Fibroblast of upper back skin (primary cell): ENCODE measurements around the gene MALRD1.
"Not testable (repeated sequence)": the region's sequence is repeated elsewhere in the genome, so short reads cannot be mapped to it uniquely, and the experiment has no call there.

Source experiments
- DNase-seq: peaks from one replicate; pipeline ENCODE4 v3.0.0-alpha.2; 2013

The MALRD1 gene

GRCh38 chr10:19499291-19499770 lies 450.7 kb downstream of the MALRD1 start:
- no peak for DNase-seq

- no peak for DNase-seq
Observed at GRCh38 chr10:19500959-19501358, 452.4 kb downstream of the MALRD1 start.

- DNase-seq: no peak
Observed at GRCh38 chr10:19505320-19506312, 457.0 kb downstream of the MALRD1 start.

DNA sequence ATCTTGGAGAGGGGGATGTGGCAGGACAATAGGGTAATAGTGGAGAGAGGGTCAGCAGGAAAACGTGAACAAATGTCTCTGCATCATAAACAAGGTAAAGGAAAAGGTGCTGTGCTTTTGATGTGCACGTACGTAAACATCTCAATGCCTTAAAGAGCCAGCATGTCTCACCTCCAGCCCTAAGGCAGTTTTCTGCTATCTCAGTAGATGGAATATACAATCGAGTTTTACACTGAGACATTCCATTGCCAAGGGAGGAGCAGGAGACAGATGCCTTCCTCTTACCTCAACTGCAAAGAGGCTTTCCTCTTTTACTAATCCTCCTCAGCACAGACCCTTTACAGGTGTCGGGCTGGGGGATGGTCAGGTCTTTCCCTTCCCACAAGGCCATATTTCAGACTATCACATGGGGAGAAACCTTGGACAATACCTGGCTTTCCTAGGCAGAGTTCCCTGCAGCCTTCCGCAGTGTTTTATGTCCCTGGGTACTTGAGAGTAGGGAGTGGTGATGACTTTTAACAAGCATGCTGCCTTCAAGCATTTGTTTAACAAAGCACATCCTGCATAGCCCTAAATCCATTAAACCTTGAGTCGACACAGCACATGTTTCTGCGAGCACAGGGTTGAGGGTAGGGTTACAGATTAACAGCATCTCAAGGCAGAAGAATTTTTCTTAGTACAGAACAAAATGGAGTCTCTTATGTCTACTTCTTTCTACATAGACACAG lies 461.6 kb downstream of the MALRD1 start:
- DNase-seq: not testable (repeated sequence)

DNA sequence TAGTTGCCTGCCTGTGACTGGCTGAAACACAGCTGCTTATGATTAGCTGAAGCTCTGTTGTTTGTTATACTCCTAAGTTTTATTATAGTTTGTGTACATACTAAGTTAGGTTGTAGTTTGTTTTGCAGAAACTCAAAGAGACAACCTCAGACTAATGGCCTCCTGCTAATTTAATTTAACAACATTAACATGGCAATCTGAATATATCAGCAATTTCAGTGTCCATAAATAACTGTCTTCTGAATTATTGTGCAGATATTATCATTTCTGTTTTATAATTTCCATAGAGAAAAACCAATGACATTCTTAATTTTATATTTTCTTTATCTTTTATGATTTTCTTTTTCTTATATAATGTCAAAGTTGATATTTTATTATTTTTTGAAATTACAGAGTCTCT lies 469.5 kb downstream of the MALRD1 start:
- DNase-seq: no peak

GRCh38 chr10:19518632-19519031 lies 470.0 kb downstream of the MALRD1 start:
- no peak for DNase-seq

GRCh38 chr10:19531324-19531723 lies 482.7 kb downstream of the MALRD1 start:
- DNase-seq: no peak

DNA sequence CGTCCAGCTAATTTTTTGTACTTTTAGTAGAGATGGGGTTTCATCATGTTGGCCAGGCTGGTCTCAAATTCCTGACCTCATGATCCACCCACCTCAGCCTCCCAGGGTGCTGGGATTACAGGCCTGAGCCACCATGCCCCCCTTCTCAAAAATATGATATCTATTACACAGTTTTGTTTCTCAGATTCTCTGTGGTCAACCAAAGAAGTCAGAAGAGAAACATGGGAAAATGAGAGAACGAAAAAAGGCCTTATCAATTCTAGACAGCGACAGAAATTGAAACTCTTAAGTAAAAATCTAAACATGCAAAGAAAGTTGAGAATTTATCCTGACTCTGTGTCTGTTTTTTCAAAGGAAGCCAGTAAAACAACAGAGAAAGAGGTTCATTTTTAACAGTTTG lies 483.8 kb downstream of the MALRD1 start:
- DNase-seq: no peak

GRCh38 chr10:19541299-19541698 lies 492.7 kb downstream of the MALRD1 start:
- no peak for DNase-seq

GRCh38 chr10:19546224-19546623 lies 497.6 kb downstream of the MALRD1 start:
- DNase-seq: no peak

DNA sequence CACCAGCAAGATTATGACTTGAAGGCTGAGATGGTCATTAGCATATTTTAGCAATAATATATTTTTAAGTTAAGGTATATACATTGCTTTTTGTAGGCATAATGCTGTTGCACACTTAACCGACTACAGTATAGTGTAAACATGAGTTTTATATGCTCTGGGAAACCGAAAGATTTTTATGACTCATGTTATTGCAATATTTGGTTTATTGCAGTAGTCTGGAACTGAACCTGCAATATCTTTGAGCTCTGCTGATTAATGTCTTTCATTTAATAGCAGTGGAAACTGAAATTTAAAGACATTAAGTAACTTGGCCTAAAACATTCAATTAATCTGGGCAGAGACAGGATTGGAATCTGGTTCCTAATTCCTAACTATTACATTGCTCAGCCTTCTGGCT lies 500.9 kb downstream of the MALRD1 start:
- peak; percentile 24 for DNase-seq

GRCh38 chr10:19556666-19557065 lies 508.1 kb downstream of the MALRD1 start:
- DNase-seq: no peak

DNA sequence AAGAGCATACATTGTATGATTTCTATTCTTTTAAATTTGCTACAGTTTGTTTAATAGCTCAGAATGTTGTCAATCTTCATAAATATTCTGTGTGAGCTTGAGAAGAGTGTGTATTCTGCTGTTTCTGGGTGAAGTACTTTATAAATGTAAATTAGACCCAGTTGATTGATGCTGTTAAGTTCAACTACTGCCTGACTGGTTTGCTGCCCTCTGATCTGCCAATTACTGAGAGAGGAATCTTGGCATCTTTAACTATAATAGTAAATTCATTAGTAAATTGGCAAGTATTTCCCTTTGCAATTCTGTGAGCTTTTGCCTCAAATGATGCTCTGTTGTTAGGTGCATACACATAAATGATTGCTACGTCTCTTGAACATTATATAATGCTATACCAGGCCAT lies 512.6 kb downstream of the MALRD1 start:
- DNase-seq: no peak

DNA sequence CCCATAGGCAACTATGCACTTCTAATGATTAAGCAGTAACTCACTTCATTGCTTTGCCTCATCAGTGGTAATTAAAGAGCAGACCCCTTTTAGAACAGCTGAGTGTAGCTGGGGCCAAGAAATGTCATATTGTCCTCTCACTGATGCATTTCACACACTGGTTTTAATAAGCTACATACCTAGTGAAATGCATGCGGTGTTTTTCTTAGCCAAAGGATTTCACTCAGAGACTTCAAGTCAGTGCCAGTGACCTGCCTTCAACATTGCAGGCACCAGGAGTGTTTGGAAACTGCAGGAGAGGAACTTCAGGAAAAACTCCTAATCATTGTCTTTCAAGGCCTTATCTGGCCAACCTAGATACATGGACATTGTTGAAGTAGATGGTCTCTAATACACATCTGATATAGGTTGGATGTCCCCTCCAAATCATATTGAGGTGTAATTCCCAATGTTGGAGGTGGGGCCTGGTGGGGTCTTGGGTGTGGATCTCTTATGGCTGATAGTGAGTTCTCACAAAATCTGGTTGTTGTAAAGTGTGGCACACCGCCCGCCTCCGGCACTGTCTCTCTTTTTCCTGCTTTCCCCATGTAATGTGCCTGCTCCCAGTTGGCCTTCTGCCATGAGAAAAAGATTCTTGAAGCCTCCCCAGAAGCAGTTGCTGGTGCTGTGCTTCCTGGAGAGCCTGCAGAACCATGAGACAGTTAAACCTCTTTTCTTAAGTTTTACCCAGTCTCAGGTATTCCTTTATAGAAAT lies 515.0 kb downstream of the MALRD1 start:
- no peak for DNase-seq

DNA sequence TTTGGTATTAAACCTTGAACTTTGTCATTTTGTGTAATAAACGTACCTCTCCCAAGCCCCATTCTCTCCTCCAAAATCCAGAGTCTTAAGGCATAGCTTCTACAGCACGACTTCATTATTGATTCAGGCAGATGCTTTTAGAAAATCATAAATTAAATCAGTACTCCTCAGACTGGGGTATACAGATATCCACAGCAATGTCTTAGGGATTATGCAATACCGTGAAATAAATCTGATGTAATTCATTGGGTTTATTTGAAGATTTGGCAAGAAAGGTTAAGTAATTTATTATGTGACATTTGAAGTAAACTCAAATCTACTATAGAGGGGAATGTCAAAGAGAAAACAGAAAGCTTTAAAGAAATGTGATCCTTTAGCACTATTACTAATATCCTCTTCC lies 521.5 kb downstream of the MALRD1 start:
- DNase-seq: peak; percentile 59

- DNase-seq: no peak
Observed at GRCh38 chr10:19570991-19571390, 522.4 kb downstream of the MALRD1 start.

DNA sequence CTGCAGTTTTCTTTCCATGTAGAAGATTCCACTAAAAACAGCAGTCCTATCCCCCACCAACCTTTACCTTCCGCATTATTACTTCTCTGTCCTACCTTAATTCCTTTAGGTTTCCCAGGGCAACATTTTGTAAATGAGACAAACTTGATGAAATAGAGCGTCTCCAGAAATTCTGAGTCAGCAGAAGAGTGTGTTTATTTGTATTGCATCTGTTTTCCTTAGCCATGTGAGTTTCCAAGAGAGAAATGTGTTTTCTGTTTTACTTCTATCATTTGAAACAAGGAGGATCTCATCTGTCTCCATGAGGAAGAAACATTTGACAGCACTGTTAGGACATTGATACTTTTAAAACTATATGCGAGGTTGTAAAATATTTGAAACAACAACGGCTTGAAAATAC lies 523.5 kb downstream of the MALRD1 start:
- no peak for DNase-seq

- DNase-seq: no peak
Observed at GRCh38 chr10:19576576-19576975, 528.0 kb downstream of the MALRD1 start.

DNA sequence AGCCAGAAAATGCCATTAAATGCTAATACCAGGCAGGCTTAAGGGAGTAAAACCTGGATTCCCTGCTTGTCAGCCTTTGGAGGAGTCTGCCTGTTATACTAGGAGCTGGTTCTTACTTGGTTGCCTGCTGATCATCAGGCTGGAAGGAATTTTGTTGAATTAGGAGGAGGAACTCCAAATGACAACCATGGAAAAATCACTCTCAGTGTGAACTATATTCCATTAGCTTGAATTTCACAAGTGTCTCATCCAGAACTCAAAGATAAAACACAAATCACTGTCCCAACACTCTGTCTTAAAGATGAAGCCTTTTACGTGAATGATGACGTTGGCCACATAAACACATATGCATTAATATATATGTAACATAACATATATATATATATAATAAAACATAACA lies 528.8 kb downstream of the MALRD1 start:
- DNase-seq: no peak

DNA sequence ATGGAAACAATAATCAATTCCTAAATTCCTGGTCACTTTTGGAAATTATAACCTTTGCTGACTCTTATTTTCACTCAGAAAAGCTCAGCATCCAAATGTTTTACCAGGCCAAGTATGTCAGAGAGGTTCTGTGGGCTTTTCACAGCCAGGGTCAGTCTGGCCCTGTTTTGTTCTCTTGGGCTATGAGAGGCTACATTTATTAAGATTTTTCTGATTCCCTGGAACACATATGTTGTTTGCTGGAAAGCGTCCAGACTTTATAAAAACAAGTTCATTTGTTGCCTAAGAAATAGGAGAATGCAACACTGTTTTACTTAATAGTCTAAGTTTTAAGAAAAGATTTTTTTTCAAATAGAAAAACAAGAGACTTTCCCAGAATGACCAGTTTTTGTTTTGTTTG lies 529.2 kb downstream of the MALRD1 start:
- DNase-seq: no peak

GRCh38 chr10:19578571-19578970 lies 530.0 kb downstream of the MALRD1 start:
- no peak for DNase-seq

DNA sequence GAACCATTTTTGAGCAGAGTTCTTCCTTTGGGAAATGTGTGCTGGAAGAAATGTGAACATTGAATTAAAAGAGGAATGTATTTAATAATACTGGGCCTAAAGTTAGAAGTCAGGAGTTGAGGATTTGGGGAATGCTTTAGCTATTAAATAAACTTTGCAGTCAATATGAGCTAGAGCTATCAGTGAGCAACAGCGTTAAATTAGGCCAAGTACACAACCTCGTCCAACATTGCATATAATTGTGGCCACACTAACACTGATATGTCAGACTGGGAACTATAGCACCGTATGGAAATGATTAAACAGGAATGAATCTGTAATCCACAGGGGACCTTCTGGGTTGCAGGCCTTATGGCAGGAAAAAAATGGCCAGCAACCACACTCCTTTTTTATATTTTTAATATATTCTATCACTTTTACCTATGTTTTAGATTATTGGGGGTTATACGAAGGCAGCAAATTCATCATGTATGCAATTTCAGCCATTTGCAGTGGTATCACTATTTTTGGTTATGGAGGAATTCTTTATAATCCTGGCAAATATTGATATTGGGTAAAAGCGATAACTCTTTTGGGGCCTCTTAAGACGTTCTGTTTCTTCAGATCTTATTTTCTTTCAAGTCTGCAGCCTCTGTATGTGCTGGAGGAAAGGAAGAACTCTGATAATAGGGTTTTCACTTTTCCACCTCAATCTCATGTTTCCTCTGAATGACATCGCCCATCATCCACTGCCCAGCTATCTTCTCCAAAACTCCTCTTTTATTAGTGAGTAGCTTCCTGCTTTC lies 531.4 kb downstream of the MALRD1 start:
- DNase-seq: peak; percentile 86
